ENCODE measurements around the gene C6orf132. TPM values are rescaled to one million over a fixed set of nuclear protein-coding genes. Genes with fewer than 3 reads are reported as not detected.

C6orf132 gene
- total and polyA plus RNA-seq, 10 of the 15 experiments (the other 5 are each of a cell fraction or from before 2014, with no cell fraction given) = 0.04 to 0.05 TPM; not detected in 8

DNA sequence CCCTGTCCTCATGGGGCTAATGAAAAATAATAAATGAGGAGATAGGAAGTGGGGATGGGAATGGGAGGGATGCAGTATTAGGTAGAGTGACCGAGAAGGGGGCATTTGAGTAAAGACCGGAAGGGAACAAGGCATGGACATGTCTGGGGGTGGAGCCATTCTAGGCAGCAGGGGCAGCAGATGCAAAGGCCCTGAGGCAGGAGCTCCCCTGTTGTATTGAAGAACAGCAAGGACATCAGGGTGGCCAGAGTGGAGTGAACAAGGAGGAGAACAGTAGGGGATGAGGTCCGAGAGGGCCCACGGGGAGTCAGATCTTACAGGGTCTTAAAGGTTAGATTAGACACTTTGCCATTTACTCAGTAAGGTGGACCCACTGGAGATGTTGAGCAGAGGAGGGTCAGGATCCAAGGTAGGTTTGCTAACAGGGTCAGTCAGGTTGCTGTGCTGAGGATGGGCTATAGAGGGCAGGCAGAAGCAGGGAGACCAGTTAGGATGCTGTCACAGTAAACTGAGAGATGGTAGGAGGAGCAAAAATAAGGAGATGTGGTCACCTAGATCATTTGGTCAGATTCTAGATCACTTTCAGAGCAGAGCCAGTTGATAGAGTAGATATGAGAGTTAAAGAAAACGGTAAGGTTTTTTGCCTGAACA lies 73.4 kb downstream of the C6orf132 start (continued):
- TF ChIP-seq, protein P1, sequence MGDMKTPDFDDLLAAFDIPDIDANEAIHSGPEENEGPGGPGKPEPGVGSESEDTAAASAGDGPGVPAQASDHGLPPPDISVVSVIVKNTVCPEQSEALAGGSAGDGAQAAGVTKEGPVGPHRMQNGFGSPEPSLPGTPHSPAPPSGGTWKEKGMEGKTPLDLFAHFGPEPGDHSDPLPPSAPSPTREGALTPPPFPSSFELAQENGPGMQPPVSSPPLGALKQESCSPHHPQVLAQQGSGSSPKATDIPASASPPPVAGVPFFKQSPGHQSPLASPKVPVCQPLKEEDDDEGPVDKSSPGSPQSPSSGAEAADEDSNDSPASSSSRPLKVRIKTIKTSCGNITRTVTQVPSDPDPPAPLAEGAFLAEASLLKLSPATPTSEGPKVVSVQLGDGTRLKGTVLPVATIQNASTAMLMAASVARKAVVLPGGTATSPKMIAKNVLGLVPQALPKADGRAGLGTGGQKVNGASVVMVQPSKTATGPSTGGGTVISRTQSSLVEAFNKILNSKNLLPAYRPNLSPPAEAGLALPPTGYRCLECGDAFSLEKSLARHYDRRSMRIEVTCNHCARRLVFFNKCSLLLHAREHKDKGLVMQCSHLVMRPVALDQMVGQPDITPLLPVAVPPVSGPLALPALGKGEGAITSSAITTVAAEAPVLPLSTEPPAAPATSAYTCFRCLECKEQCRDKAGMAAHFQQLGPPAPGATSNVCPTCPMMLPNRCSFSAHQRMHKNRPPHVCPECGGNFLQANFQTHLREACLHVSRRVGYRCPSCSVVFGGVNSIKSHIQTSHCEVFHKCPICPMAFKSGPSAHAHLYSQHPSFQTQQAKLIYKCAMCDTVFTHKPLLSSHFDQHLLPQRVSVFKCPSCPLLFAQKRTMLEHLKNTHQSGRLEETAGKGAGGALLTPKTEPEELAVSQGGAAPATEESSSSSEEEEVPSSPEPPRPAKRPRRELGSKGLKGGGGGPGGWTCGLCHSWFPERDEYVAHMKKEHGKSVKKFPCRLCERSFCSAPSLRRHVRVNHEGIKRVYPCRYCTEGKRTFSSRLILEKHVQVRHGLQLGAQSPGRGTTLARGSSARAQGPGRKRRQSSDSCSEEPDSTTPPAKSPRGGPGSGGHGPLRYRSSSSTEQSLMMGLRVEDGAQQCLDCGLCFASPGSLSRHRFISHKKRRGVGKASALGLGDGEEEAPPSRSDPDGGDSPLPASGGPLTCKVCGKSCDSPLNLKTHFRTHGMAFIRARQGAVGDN (IDR thresholded peaks at IDR 0.05) = no peak
- TF ChIP-seq MYB (IDR thresholded peaks at IDR 0.05; ENCODE audit: borderline replicate concordance, low read depth, low read length) (no peak), RELA (IDR thresholded peaks at IDR 0.05; ENCODE audit: borderline replicate concordance, partially characterized antibody) (no peak), FOXM1 (IDR thresholded peaks at IDR 0.05; ENCODE audit: low read depth, low read length) (no peak), PAX8 (IDR thresholded peaks at IDR 0.05) (no peak), CREB1 (IDR thresholded peaks at IDR 0.05; ENCODE audit: low read depth) (no peak), EP300 (IDR thresholded peaks at IDR 0.05; ENCODE audit: borderline replicate concordance in 1 of 2, control insufficient read depth in 1 of 2, low read depth in 2 of 2, low read length in 2 of 2) (no peak), STAT3 (IDR thresholded peaks at IDR 0.05; ENCODE audit: low read depth, low read length) (no peak), PML (IDR thresholded peaks at IDR 0.05; ENCODE audit: low read length) (no peak)

All from GM12878 (cell line).